Medulla oblongata (tissue), 1 donor: ENCODE data around the gene GPR142.

Experiments used
- DNase-seq: peaks from one replicate; pipeline ENCODE4 v3.0.0-alpha.2; 2015; ENCODE audit errors: extremely low spot score

Gene GPR142, protein sequence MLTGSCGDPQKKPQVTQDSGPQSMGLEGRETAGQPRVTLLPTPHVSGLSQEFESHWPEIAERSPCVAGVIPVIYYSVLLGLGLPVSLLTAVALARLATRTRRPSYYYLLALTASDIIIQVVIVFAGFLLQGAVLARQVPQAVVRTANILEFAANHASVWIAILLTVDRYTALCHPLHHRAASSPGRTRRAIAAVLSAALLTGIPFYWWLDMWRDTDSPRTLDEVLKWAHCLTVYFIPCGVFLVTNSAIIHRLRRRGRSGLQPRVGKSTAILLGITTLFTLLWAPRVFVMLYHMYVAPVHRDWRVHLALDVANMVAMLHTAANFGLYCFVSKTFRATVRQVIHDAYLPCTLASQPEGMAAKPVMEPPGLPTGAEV

DNA sequence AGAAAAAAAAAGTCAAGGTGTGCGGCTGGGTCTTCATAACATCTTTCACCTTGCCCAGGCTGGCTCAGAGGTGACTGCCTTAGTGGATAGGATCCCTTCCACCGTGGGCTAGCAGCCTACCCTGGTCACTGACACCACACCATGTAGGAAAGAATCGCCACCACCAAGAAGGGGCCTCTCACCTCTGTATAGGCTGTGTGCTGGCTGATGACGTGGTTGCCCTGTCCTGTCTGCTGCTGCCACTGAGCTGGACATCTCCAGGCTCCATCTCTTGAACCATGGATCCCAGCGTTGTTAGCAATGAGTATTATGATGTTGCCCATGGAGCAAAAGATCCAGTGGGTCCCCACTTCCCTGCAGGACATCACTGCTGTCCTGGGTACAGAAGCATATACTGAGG lies at the start of gene GPR142:
GPR142 (plus strand) TSS at position 301 of the 400 bp plus-strand sequence. CDS start 2,035 bp downstream, outside the sequence.
- DNase-seq = no peak

DNA sequence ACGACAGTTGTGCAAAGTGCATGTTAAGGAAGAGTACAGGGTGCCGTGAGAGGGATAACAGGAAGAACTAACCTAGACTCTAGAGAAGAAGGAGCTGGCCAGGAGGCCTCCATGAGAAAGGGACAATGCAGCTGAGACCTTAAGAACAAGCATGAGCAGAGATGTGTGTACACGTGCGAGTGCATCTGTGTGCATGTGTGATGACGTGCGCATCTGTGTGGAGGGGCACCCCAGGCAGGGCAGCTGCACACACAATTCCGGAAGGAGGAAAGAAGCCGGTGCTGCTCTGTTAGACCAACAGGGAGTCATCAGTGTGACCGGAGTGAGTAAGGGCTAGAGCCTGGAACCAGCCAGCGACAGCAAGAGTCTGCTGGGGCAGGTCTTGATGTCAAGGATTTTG lies 48.9 kb upstream of the GPR142 start:
- DNase-seq = no peak

DNA sequence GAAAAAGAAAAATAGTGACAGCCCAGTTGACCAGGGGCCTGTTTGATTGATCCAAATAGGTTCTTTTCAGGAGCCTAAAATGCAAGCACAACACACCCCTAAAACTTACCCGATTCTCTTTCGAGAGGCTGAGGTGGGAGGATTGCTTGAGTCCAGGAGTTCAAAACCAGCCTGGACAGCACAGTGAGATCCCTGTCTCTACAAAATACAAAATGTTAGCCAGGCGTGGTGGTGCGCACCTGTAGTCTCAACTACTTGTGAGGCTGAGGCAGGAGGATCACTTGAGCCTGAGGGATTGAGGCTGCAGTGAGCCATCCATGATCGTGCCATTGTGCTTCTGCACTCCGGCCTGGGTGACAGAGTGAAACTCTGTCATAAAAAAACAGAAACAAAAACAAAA lies 42.8 kb upstream of the GPR142 start:
- no peak for DNase-seq

DNA sequence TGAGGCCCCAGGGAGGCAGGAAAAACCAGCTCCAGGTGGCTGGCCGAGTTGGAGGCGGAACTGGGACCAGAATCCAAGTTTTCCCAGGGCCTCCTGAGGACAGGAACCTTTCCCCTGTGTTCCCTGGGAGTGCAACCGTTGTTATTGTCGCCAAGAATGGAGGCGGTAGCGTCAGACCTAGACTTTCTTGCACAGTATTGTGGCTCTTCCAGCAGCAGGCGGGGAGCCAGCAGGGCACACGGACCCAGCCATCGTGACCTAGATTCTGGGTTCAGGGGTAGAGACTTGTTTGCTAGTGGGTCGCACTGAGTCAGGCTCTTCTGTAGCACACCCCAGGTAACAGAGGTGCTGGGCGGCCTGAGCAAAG lies 41.9 kb upstream of the GPR142 start:
- DNase-seq = peak; percentile 22

DNA sequence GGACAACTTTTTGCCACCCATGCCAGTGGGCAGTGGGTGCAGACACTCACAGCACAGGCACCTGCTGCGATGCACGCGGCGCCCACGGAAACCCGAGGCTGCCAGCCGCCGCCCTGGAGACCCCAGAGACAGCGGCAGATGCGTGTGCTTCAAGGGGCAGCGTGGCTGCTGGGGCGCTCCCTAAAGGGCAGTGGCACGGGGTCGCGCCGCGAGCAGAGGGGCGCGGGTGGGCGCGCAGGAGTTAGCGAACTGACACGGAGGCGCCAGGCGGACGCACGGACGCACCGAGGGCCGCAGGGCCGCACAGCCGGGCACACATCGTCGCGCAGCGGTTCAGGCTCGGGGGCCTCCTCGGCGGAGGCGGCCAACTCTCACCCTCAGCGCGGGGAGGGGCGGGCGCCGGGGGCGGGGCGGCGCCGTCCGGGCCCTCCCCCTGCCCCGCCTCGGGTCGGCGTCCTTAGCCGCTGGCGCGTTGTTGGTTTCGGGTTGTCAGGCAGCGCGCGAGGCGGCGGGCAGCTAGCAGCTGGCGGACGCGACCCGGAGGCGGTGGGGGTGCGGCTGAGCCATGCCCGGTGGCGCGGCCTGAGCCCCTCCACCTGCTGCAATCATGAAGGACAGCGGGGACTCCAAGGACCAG lies 41.4 kb upstream of the GPR142 start, which contains the start of gene KIF19:
KIF19 (plus strand) TSS at position 484 of the 637 bp plus-strand sequence; CDS start at position 608, 124 bp downstream.
- peak; percentile 26 for DNase-seq

DNA sequence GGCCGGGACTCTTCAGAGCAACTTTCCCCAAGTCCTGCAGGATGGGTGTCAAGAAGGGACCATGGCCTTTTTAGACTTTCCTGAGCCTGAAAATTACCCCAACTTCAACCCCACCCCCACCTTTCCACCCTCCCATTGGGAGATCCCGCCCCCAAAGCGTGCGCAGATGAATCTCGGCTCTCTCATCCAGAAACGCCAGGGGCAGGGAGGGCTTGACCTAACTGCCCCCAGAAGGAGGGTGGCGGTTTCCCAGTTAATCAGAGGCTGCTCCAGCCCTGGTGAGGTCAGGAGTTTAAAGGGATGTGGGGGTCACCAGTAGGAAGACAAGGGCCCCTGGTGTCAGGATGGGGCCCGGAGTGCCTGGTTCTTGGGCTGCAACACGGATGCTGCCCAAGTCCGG lies 40.8 kb upstream of the GPR142 start:
- DNase-seq = no peak

DNA sequence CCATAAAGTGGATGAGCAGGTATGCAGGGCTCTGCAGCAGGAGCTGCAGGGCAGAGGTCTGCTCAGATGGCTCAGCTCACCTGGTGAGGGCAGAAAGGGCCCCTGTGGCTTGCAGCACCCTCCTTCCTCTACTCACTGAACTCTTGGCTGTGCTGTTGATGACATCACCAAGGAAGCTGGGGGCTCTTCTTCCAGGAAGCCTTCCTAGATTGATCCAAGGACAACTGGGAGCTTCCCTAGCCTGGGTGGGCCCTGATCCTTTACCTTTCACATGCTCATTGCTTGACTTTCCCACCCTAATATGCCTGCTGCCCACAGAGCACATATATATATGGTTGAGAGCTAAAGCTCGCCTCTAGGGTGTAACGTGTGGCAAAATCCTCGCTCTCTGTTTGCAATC lies 38.8 kb upstream of the GPR142 start:
- DNase-seq = no peak

DNA sequence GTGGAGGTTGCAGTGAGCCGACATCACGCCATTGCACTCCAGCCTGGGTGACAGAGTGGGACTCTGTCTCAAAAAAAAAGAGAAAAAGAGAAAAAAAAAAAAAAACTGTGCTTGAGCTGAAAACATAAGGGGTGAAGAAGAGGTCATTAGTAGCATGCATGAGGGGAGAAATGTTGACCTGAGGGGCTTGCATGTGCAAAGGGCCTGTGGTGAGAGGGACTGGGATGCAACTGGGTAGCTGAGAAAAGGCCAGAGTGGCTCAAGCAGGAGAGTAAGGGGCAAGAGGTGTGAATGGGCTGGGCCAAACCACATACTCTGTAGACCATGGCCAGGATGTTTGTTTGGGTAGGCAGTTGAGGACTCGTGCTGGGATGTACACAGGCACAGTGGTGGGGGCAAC lies 37.9 kb upstream of the GPR142 start:
- no peak for DNase-seq

DNA sequence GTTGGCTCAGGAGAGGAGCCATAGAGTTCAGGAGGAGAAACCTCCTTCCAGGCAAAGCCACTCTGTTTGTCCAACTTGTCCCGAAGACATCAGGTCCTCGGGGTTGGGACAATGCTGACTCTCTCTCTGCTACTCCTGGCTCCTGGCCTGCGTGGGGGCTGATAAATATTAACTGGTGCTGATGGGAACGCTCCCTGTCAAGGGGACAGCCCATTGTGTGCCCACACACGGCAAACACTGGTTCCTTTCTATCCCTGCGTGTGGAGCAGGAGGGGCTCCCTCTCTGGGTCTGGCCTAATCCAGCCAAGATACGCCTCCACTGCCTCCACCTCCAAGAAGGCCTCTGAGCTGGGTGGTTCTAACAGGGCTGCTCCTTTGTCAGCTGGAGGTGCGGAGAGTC lies 36.9 kb upstream of the GPR142 start:
- DNase-seq = peak; percentile 27

DNA sequence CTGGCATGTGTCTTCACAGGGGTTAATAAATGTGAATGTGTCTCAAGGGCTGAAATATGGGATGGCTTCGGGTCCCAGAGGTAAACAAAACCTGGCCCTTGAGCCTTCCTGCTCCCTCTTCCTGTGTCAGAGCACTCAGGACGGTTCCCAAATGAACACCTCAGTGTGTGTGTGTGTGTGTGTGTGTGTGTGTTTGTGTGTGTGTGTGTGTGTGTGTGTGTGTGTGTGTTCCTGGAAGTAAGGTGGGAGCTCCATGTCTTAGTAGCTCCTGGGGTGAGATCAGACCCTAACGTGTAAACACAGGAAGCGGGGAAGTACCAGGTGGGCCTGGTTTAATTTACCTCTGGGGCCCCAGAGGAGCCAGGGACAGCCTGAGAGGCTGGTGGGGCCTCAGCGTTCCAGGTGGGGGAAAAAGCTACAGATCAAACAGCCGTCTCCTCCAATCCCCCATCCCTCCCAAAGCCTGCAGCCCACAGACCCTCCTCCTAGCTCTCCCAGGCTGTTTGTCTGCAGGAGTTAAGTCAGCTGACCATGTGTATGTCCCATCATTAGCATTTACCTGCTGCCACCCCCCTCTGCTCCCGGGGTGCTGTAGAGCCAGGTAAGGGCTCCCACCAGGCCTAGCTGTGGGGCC lies 35.2 kb upstream of the GPR142 start:
- no peak for DNase-seq

DNA sequence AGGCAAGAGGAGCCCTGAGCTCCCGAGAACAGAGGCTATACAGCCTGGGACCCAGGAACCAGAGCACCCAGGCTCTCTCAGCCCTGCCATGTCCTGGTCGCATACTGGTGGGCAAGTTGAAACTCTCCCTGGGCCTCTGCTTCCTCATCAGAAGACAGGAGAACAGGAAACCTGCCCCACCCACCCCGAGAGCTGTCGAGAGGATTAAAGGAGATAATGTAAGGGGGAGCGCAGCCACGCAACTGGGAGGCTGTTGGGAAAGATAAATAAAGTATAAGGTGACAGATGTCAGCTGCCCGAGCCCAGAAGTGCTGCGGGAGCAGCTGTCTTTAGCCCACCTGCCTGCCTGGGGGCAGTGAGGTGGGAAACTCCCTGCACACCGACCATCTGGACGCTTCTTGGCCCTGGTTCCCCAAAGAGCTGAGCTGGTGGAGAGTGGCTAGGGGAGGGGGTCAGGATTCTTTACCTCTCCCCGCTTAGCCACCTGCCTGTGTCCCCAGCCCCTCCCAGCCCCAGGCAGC lies 34.5 kb upstream of the GPR142 start:
- no peak for DNase-seq

DNA sequence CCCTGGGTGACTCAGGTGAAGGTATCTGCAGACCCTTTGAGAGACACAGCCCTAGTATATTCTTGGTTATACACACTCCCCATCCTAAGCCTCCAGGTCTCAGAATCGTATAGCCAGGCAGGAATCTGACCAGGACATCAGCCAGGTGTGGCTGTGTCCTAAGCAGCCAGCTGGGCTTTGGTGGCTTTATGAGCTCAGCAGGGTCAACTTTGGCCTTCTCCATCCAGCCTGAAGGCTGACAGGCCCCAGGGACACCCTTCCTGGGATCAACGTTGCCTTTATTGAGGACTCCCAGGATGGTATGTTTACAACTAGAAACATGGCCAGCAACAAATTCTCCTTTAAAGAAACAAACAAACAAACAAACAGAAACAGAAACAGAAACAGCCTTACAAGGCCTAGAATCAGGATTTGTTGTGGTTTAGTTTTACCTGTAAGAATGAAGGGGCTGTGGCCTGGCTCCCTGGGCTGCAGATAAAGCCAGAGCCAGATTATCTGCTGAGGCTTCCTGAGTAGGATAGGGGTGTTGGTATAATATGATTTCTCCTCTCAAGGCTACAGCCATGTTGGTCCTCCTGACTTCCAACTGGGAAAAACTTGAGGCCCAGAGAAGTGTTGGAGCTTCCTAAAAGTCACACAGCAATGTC lies 32.8 kb upstream of the GPR142 start:
- DNase-seq = no peak

DNA sequence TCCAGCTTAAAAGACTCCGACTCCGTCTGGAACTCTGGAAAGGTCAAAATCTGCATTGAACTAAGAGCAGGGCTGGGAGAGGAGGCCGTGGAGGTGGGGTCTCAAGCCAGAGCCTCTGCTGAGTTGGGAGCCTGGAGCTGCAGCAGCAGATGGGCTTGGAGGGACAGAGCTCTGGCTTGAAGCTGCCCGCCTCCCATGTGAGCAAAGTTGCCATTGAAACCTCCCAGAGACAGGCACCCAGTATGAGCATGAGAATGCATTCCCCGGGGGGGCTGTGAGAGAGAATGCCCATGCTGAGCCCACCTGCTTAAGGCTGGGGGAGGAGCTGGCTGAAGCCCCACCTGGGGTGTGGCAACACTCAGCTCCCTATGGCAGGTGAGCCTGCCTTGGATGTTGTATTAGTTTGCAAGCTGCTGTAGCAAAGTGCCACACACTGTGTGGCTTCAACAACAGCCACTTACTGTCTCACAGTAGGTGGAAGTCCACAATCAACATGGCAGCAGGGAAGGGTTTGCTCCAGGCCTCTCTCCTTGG lies 31.7 kb upstream of the GPR142 start:
- no peak for DNase-seq

DNA sequence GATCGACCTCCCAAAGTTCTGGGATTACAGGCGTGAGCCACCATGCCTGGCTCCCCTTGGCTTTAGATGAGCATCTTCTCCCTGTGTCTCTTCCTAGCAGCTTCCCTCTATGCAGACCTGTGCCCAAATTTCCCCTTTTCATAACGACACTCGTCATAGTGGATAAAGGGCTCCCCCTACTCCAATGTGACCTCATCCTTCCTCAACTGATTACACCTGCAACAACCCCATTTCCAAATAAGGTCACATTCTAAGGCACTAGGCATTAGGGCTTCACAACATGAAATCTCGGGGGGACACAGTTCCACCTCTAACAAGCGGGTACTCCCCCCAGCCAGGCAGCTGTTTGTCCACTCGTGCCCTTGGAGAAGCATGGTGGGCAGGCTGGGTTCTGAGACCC lies 31.0 kb upstream of the GPR142 start:
- DNase-seq = no peak

DNA sequence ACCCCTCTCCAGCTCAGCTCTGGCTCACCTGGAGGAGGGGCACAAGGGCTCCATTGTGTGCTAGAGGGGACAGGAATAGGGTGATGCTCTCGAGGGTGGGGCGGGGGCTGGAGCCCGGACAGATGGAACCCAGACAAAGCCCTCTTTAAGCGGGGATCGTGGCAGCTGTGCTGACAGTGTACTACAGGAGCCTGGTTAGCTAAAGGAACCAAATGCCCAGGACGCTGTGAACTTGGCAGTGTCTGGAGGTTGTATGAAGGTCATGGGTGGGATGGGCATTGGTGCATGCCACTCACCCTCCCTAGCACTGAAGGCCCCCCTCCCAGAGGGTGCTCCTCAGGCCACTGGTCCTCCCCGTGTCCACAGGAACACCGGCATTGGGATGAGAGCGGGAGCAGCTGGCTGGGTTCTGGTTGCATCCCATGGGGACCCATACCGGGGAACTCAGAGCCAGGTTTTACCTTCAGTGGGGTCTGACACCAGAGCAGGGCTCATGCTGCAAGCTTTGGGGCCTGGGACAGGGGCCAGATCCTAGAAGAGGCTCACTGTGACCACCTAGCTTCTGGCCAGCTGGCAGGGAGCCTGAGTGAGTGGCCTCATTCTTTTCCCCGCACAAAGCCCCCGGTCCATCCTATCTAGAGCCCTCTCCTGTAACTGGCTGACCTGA lies 29.3 kb upstream of the GPR142 start:
- DNase-seq = peak; percentile 70

DNA sequence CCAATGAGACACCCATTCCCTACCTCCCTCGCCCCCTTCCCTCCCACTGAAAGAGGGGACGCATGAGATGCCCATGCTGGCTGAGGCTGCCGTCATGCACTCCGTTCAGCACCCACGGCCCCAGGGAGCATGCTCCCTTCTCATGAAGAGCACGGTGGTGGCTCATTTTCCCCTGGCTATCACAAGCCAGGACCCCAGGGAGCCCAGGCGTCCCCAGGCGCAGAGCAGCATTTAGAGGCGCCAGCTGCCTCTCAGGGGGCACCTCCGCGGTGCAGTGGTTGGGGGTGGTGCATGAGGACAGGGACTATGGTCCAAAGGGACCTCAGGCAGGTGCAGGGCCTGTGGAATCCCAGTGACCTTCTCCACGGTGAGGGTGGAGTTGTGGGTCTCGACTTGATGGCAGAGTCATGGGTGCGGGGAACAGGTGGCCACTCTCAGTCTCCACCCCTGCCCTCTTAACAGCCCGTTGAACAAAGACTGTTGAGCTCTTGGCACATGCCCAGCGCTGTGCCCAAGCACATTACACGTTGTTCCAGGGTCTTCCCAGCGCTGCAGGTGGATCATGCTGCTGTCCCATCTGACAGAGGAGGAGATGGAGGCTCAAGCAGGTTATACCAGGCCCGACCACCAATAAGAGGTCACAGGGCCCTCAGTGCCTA lies 27.6 kb upstream of the GPR142 start:
- no peak for DNase-seq

DNA sequence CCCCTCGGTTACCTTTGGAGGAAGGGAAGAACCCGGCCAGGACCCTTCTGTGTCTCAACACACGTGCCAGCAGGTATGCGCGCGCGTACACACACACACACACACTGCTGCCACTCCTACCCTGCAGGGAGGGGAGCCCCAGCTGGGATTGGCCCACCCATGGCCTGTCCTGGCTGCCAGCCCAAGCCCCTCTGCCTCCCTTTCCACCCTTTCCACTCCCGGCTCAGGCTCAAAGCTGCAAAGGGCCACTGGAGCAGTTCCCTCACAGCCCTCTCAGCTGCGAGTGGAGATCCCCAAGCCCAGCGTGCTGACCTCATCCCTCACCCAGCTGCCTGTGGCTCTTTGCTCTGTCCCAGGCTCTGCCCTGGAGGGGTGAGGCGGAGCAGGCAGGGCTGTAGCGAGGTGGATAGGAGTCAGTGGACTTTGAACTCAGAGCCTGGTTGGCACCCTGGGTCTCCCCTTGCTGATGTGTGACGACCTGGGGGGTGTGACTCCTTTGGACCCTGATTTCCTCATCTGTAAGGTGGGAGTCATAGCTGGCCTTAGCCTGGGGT lies 26.8 kb upstream of the GPR142 start:
- peak; percentile 30 for DNase-seq

DNA sequence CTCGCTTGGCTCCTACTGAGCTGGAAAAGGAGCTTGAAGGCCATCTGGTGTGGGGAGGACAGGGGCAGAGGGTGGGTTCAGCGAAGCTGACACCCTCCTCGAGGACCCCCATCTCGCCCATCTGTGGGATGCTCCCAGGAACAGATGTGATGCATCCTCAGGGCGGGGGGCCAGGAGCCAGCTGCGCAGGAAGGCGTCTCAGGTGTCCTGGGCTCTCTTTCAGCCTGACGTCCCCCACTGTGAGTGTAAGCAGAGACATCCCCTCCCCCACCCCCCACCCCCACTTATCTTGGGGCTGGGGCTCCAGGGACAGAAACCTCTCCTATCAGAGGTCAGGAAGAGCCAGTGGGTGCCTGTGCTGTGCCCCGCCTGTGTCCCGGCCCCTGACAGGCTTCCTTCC lies 25.1 kb upstream of the GPR142 start:
- DNase-seq = no peak

DNA sequence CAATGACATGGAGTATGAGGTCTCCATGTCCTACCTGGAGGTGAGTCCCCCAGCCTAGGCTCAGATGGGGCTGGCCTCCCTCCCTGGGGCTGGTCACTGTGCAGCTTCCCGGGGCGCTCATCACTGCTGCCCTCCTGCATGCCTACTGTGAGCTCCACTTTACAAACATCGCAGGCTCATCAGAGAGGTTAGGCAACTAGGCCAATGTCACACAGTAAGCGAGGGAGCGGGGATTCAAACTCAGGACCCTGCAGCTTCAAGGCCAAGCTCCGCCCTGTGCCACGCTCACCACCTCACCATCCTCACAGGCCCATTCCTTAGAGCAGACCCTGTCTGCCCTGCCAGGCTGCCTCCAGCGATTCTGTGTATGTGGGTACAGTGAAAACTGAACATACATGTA lies 24.2 kb upstream of the GPR142 start:
- DNase-seq = no peak

DNA sequence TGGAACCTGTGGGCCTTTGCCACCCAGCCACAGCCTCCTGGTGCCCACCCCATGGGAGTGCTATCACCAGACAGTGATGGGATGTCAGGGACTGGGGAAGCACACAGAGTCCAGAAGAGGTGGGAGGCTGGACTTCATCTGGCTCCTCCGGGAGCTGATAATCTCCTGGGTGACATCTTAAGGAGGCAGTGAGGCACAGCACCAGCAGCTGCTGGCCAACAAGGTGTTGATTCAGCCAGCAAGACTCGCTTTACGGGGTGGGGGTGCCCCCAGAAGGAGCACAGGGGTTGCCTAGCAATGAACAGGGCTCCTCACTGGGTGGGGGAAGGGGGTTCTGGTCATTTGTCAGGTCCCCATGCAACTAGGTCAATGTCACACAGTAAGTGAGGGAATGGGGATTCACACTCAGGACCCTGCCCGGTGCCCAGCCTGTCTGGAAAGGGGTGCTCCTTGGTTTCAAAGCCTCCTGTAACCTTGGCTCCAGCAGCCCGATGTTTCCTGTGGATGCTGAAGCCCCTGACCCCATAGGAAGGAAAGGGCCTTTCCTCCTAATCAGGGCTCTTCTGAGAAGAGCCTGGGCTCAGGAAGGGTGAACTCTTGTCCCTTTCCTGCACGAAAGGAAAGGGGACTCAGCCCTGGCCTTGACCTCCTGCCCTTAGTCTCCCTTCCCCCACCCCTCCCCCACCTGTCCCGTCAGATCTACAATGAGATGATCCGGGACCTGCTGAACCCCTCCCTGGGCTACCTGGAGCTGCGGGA lies 23.6 kb upstream of the GPR142 start:
- no peak for DNase-seq
